Measurements from ENCODE around the gene LAMC2.

- TF ChIP-seq CTCF (conservative IDR thresholded peaks at IDR 0.05; ENCODE audit: low read depth, low read length) (no peak), EZH2 (IDR thresholded peaks at IDR 0.05; ENCODE audit: borderline replicate concordance, low read depth, low read length, poor library complexity, severe bottlenecking) (no peak)
Measured at GRCh38 chr1:183291802-183292514, 105.9 kb downstream of the LAMC2 start.

All from A673 (cell line).